Mesenchymal stem cell (in vitro differentiated cells and primary cell): ENCODE results near the gene TMUB1.

Experiments used
- DNase-seq: peaks from one replicate; pipeline ENCODE4 v3.0.0-alpha.2; 2013
- H2AFZ ChIP-seq: one replicate; pipeline ENCODE4 v1.6.1; 2013; ENCODE audit warnings: low read depth, mild to moderate bottlenecking, control low read depth, inconsistent platforms, low read length, moderate library complexity
- H2AK5ac ChIP-seq: 2 replicates; pipeline ENCODE4 v1.6.1; 2013; ENCODE audit warnings: low read length, moderate library complexity, mild to moderate bottlenecking, inconsistent platforms; ENCODE audit not compliant: severe bottlenecking
- H2BK120ac ChIP-seq: one replicate; pipeline ENCODE4 v1.6.1; 2013; ENCODE audit warnings: low read depth, mild to moderate bottlenecking, inconsistent platforms, low read length, moderate library complexity
- H2BK12ac ChIP-seq, 2 experiments: one replicate each; pipeline ENCODE4 v1.6.1; 2013; ENCODE audit warnings: inconsistent platforms in 2 of 2, low read length in 2 of 2, mild to moderate bottlenecking in 2 of 2, moderate library complexity in 2 of 2, control low read depth in 1 of 2
- H2BK15ac ChIP-seq: one replicate; pipeline ENCODE4 v1.6.1; 2013; ENCODE audit warnings: mild to moderate bottlenecking, low read depth, inconsistent platforms; ENCODE audit not compliant: poor library complexity, severe bottlenecking
- H2BK5ac ChIP-seq: 2 replicates; pipeline ENCODE4 v1.6.1; 2013; ENCODE audit warnings: low read depth, mild to moderate bottlenecking, low read length, control low read depth, inconsistent platforms; ENCODE audit not compliant: poor library complexity, severe bottlenecking
- H3K14ac ChIP-seq, 2 experiments: one replicate each; pipeline ENCODE4 v1.6.1; 2013; ENCODE audit warnings: inconsistent platforms in 2 of 2, low read length in 2 of 2, control low read depth in 1 of 2, mild to moderate bottlenecking in 1 of 2, moderate library complexity in 1 of 2
- H3K18ac ChIP-seq, 2 experiments: one replicate each; pipeline ENCODE4 v1.6.1; 2013; ENCODE audit warnings: inconsistent platforms in 2 of 2, low read length in 2 of 2, control low read depth in 1 of 2, low read depth in 1 of 2, mild to moderate bottlenecking in 1 of 2
- H3K23ac ChIP-seq, 2 experiments: one replicate each; pipeline ENCODE4 v1.6.1; 2013; ENCODE audit warnings: inconsistent platforms in 2 of 2, low read length in 2 of 2, mild to moderate bottlenecking in 2 of 2, moderate library complexity in 2 of 2, control low read depth in 1 of 2
- H3K27ac ChIP-seq: 2 replicates; pipeline ENCODE4 v1.5.1; 2013; ENCODE audit warnings: mild to moderate bottlenecking, moderate library complexity, low read length, control low read depth, inconsistent platforms; ENCODE audit not compliant: poor library complexity, severe bottlenecking
- H3K27me3 ChIP-seq, 2 experiments: 2 replicates each; pipeline versions ENCODE4 v1.6.1 to v1.7.0; 2013; ENCODE audit warnings: low read length in 2 of 2, mild to moderate bottlenecking in 2 of 2, moderate library complexity in 2 of 2, control low read depth in 1 of 2, inconsistent platforms in 1 of 2; ENCODE audit not compliant: control insufficient read depth in 1 of 2, insufficient read depth in 1 of 2
- H3K36me3 ChIP-seq, 2 experiments: 2 replicates each; pipeline versions ENCODE4 v1.6.1 to v1.7.0; 2013; ENCODE audit warnings: low read length in 2 of 2, control low read depth in 1 of 2, inconsistent platforms in 1 of 2, low read depth in 1 of 2, mild to moderate bottlenecking in 1 of 2; ENCODE audit not compliant: insufficient read depth in 2 of 2, control insufficient read depth in 1 of 2
- H3K4ac ChIP-seq, 2 experiments: one replicate each; pipeline ENCODE4 v1.6.1; 2013; ENCODE audit warnings: inconsistent platforms in 2 of 2, low read length in 2 of 2, mild to moderate bottlenecking in 2 of 2, moderate library complexity in 2 of 2, control low read depth in 1 of 2, low read depth in 1 of 2
- H3K4me1 ChIP-seq: 2 replicates; pipeline ENCODE4 v1.6.1; 2013; ENCODE audit warnings: low read depth, low read length, control low read depth; ENCODE audit not compliant: control insufficient read depth, insufficient read depth
- H3K4me2 ChIP-seq: 2 replicates; pipeline ENCODE4 v1.6.1; 2013; ENCODE audit warnings: low read length, mild to moderate bottlenecking, inconsistent platforms; ENCODE audit not compliant: poor library complexity, severe bottlenecking
- H3K4me3 ChIP-seq, 2 experiments: 2 replicates each; pipeline versions ENCODE4 v1.5.1 to v1.7.0; 2013; ENCODE audit warnings: low read length in 2 of 2, mild to moderate bottlenecking in 2 of 2, control low read depth in 1 of 2, low read depth in 1 of 2; ENCODE audit not compliant: insufficient read depth in 1 of 2
- H3K79me1 ChIP-seq: replicated peaks from 2 replicates; pipeline ENCODE4 v1.6.1; 2013; ENCODE audit warnings: mild to moderate bottlenecking, control low read depth, low read length, inconsistent platforms; ENCODE audit not compliant: poor library complexity, severe bottlenecking
- H3K9ac ChIP-seq: 2 replicates; pipeline ENCODE4 v1.7.0; 2013; ENCODE audit warnings: mild to moderate bottlenecking, low read length, moderate library complexity
- H3K9me3 ChIP-seq: 2 replicates; pipeline ENCODE4 v1.7.0; 2013; ENCODE audit warnings: mild to moderate bottlenecking, low read length; ENCODE audit not compliant: control insufficient read depth
- H4K8ac ChIP-seq: one replicate; pipeline ENCODE4 v1.6.1; 2013; ENCODE audit warnings: inconsistent platforms, mild to moderate bottlenecking, low read length, moderate library complexity
- H4K91ac ChIP-seq: one replicate; pipeline ENCODE4 v1.6.1; 2013; ENCODE audit warnings: mild to moderate bottlenecking, low read length, inconsistent platforms
- WGBS: methylation state at CpG from one replicate; pipeline ENCODE4 v1.1.7; 2013; ENCODE audit warnings: mixed read lengths; 5-methylcytosine and 5-hydroxymethylcytosine counted together

Gene TMUB1

GRCh38 chr7:151125470-151125845, 42.2 kb upstream of the TMUB1 start:
- 3% methylated on average over 22 of the region's 22 CpGs for WGBS
- H4K91ac ChIP-seq, result no peak overlapping the region
- H3K9ac ChIP-seq, result peak overlapping the region; percentile 26
- peak overlapping the region; percentile 96 for H3K4me2 ChIP-seq
- H3K4ac ChIP-seq, result peak overlapping the region in 1 of 2 experiments; percentile 45
- H3K14ac ChIP-seq, result peak overlapping the region in 1 of 2 experiments; percentile 26
- H3K4me3 ChIP-seq, result peak overlapping the region; percentile 50 to 68
- H3K27ac ChIP-seq, result no peak overlapping the region
- peak overlapping the region in 1 of 2 experiments; percentile 17 for H2BK12ac ChIP-seq
- no peaks in the 10 kb centered on the region for H3K27me3 ChIP-seq
- H2BK15ac ChIP-seq, result no peak overlapping the region
- no peak overlapping the region for H2AK5ac ChIP-seq
- no peak overlapping the region for H2AFZ ChIP-seq
- peak overlapping the region in 1 of 2 experiments; percentile 11 for H3K18ac ChIP-seq
- H3K4me1 ChIP-seq, result peaks cover 24% of the 10 kb centered on the region
- DNase-seq, result peak; percentile 54
- H3K9me3 ChIP-seq, result no peaks in the 10 kb centered on the region
- H2BK5ac ChIP-seq, result no peak overlapping the region
- no peak overlapping the region for H2BK120ac ChIP-seq
- peaks cover 74 to 85% of the 10 kb centered on the region in 2 experiments for H3K36me3 ChIP-seq
- no peak overlapping the region for H3K23ac ChIP-seq
- no peak overlapping the region for H4K8ac ChIP-seq
- peaks cover 51% of the 10 kb centered on the region for H3K79me1 ChIP-seq

- Histone ChIP-seq H3K18ac (peak overlapping the region in 1 of 2 experiments; percentile 11), H3K79me1 (peaks cover 50% of the 10 kb centered on the region), H4K8ac (no peak overlapping the region), H3K9me3 (no peaks in the 10 kb centered on the region), H3K27me3 (no peaks in the 10 kb centered on the region), H2BK5ac (no peak overlapping the region), H3K27ac (no peak overlapping the region), H3K9ac (no peak overlapping the region), H2BK15ac (no peak overlapping the region), H2BK12ac (no peak overlapping the region), H3K4me3 (peak overlapping the region in 1 of 2 experiments; percentile 68), H3K4me2 (peak overlapping the region; percentile 96), H2AFZ (no peak overlapping the region), H3K23ac (no peak overlapping the region), H3K14ac (no peak overlapping the region), H3K4me1 (peaks cover 24% of the 10 kb centered on the region), H4K91ac (no peak overlapping the region), H3K4ac (no peak overlapping the region), H2BK120ac (no peak overlapping the region), H2AK5ac (no peak overlapping the region), H3K36me3 (peaks cover 74 to 85% of the 10 kb centered on the region in 2 experiments)
- WGBS, result 86% methylated on average over 14 of the region's 14 CpGs
- DNase-seq, result no peak
Observed at GRCh38 chr7:151124899-151125399, 41.7 kb upstream of the TMUB1 start.

DNA sequence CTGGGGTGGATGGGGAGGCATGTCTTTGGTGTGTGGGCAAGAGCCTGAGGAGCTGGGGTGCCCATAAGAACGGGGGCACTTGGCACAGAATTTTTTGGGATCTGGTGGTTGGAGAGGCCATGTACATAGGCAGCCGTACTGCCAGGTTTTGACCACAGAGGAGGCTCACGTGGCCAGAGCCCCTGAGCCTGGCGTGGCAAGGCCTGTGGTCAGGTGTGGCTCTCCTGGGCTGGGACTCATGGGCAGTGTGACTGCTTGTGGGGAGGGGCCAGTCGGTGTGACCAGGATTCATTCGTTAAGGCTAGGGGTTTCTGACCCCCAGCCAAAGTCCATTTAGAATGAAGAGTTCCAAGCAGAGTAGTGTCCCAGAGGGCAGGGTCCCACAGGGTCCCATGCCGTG, 41.2 kb upstream of the TMUB1 start:
- H2BK5ac ChIP-seq, result no peak overlapping the region
- no peak overlapping the region for H2BK120ac ChIP-seq
- 90% methylated on average over 7 of the region's 7 CpGs for WGBS
- H3K14ac ChIP-seq, result no peak overlapping the region
- no peaks in the 10 kb centered on the region for H3K9me3 ChIP-seq
- H3K18ac ChIP-seq, result peak overlapping the region in 1 of 2 experiments; percentile 14
- no peak overlapping the region for H3K4ac ChIP-seq
- H2BK15ac ChIP-seq, result no peak overlapping the region
- H3K36me3 ChIP-seq, result peaks cover 74 to 85% of the 10 kb centered on the region in 2 experiments
- no peak overlapping the region for H3K23ac ChIP-seq
- H2AK5ac ChIP-seq, result no peak overlapping the region
- peaks cover 24% of the 10 kb centered on the region for H3K4me1 ChIP-seq
- H3K27me3 ChIP-seq, result no peaks in the 10 kb centered on the region
- no peak for DNase-seq
- no peak overlapping the region for H2AFZ ChIP-seq
- no peak overlapping the region for H3K27ac ChIP-seq
- H3K4me2 ChIP-seq, result no peak overlapping the region
- no peak overlapping the region for H4K91ac ChIP-seq
- peak overlapping the region; percentile 7 for H4K8ac ChIP-seq
- H3K79me1 ChIP-seq, result peaks cover 49% of the 10 kb centered on the region
- H2BK12ac ChIP-seq, result no peak overlapping the region
- no peak overlapping the region for H3K9ac ChIP-seq
- H3K4me3 ChIP-seq, result no peak overlapping the region

DNA sequence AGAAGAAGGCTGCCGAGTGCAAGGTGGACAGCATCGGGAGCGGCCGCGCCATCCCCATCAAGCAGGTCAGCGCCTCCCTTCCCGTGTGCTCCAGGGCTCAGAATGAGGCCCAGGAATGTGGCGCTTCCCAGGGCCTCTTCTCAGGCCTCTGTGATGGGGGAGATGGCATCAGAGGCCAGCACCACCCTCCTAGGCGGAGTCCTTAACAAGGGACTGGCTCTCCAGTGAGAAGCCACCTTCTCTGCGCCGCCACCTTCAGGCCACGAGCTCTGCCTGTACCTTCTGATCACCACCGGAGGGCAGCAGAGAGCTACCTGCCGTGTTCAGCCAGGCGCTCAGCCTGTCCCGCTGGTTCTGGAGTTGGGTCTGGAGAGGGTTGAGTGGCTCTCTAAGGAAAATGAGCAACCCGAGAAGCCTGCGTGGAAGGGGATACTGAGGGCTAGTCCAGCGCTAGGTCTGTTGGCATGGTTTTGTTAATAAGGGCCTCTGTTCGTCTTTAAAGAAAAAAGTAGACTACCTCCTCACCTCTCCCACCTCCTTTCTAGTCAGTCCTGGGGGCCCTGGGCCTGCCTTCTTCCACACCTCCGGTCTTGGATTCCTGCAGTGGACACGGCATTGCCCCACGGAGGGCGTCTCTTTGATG, 40.6 kb upstream of the TMUB1 start:
- no peak overlapping the region for H3K27ac ChIP-seq
- no peak overlapping the region for H2AK5ac ChIP-seq
- H3K18ac ChIP-seq, result no peak overlapping the region
- no peak overlapping the region for H2BK120ac ChIP-seq
- H2BK15ac ChIP-seq, result no peak overlapping the region
- no peak overlapping the region for H3K4ac ChIP-seq
- WGBS, result 41% methylated on average over 23 of the region's 24 CpGs
- H4K91ac ChIP-seq, result no peak overlapping the region
- H3K4me3 ChIP-seq, result no peak overlapping the region
- H3K23ac ChIP-seq, result no peak overlapping the region
- H3K27me3 ChIP-seq, result no peaks in the 10 kb centered on the region
- H2BK5ac ChIP-seq, result no peak overlapping the region
- H3K4me1 ChIP-seq, result peaks cover 24% of the 10 kb centered on the region
- H3K4me2 ChIP-seq, result no peak overlapping the region
- DNase-seq, result peak; percentile 81
- no peak overlapping the region for H3K14ac ChIP-seq
- H3K9me3 ChIP-seq, result no peaks in the 10 kb centered on the region
- H4K8ac ChIP-seq, result no peak overlapping the region
- H3K79me1 ChIP-seq, result peaks cover 49% of the 10 kb centered on the region
- H3K36me3 ChIP-seq, result peaks cover 75 to 85% of the 10 kb centered on the region in 2 experiments
- H3K9ac ChIP-seq, result no peak overlapping the region
- no peak overlapping the region for H2BK12ac ChIP-seq
- no peak overlapping the region for H2AFZ ChIP-seq
